ENCODE results near the gene SMPX.

- TF ChIP-seq CTCF (IDR thresholded peaks at IDR 0.05; ENCODE audit: insufficient read depth, low read length) = no peak
- no peak for TF ChIP-seq POLR2AphosphoS5 (IDR thresholded peaks at IDR 0.05; ENCODE audit: low read depth)
- no peak for TF ChIP-seq SPI1 (IDR thresholded peaks at IDR 0.05; ENCODE audit: borderline replicate concordance, low read depth)
Observed at GRCh38 chrX:21658746-21659145, 99.2 kb downstream of the SMPX start.

All from HL-60 (cell line).